ENCODE data around the gene PIGO.

DNA sequence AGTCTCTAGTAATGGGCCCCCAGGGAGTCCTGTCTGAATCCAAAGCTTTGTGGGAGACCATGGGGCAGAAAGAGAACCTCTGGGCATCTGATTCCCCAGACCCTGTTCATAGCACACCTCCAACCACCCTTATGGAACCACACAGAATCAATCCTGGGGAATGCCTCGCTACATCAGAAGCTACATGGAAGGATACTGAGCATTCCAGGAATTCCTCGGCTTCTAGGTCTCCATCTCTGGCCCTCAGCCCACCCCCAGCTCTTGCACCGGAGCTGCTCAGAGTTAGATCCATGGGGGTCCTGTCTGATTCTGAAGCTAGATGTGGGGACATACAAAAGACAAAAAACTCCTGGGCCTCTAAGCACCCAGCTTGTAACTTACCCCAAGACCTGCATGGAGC, 52.3 kb downstream of the PIGO start:
- TF ChIP-seq RAD21 (IDR thresholded peaks at IDR 0.05; ENCODE audit: low read length) = no peak
- no peak for TF ChIP-seq SMC3 (IDR thresholded peaks at IDR 0.05; ENCODE audit: low read depth, low read length)
- no peak for TF ChIP-seq BHLHE40 (IDR thresholded peaks at IDR 0.05; ENCODE audit: low read depth, low read length)
- no peak for TF ChIP-seq POLR2A (IDR thresholded peaks at IDR 0.05; ENCODE audit: low read depth, low read length)
- no peak for TF ChIP-seq RCOR1 (IDR thresholded peaks at IDR 0.05; ENCODE audit: insufficient replicate concordance, low read length)
- no peak for TF ChIP-seq MXI1 (IDR thresholded peaks at IDR 0.05; ENCODE audit: borderline replicate concordance, low read depth, low read length)
- TF ChIP-seq, protein P1, sequence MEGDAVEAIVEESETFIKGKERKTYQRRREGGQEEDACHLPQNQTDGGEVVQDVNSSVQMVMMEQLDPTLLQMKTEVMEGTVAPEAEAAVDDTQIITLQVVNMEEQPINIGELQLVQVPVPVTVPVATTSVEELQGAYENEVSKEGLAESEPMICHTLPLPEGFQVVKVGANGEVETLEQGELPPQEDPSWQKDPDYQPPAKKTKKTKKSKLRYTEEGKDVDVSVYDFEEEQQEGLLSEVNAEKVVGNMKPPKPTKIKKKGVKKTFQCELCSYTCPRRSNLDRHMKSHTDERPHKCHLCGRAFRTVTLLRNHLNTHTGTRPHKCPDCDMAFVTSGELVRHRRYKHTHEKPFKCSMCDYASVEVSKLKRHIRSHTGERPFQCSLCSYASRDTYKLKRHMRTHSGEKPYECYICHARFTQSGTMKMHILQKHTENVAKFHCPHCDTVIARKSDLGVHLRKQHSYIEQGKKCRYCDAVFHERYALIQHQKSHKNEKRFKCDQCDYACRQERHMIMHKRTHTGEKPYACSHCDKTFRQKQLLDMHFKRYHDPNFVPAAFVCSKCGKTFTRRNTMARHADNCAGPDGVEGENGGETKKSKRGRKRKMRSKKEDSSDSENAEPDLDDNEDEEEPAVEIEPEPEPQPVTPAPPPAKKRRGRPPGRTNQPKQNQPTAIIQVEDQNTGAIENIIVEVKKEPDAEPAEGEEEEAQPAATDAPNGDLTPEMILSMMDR (conservative IDR thresholded peaks at IDR 0.05; ENCODE audit: low read depth, low read length) = no peak
- no peak for TF ChIP-seq MAFK (IDR thresholded peaks at IDR 0.05; ENCODE audit: low read depth, low read length)
- no peak for TF ChIP-seq CEBPB (IDR thresholded peaks at IDR 0.05; ENCODE audit: low read depth, low read length)
- TF ChIP-seq, protein P2, sequence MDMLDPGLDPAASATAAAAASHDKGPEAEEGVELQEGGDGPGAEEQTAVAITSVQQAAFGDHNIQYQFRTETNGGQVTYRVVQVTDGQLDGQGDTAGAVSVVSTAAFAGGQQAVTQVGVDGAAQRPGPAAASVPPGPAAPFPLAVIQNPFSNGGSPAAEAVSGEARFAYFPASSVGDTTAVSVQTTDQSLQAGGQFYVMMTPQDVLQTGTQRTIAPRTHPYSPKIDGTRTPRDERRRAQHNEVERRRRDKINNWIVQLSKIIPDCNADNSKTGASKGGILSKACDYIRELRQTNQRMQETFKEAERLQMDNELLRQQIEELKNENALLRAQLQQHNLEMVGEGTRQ (IDR thresholded peaks at IDR 0.05; ENCODE audit: low read depth, low read length) = no peak
- no peak for TF ChIP-seq FOS (IDR thresholded peaks at IDR 0.05; ENCODE audit: low read depth, low read length)
- no peak for TF ChIP-seq MAZ (IDR thresholded peaks at IDR 0.05; ENCODE audit: borderline replicate concordance, low read depth, low read length)
